K562 (cell line): ENCODE measurements around the gene AGPAT3. TPM values are rescaled to one million over a fixed set of nuclear protein-coding genes. Genes with fewer than 3 reads are reported as not detected.

Experiments
- ATAC-seq: fragments of 200-7000 bp; cut with Tn5 transposase; 3 replicates; pipeline ENCODE4 v1.9.1; 2020; ENCODE audit warnings: moderate library complexity
- BruUV-seq: library from RNA; stranded (reverse); fragments of 400-500 nt; replicated peaks from 2 replicates; lab custom pipeline; 2021; lab: Mats Ljungman, UMichigan
- CTCF ChIA-PET: fragments of 300-600 bp; formaldehyde crosslinking; extraction: SDS; loops from one replicate; lab custom pipeline; 2021; ENCODE audit warnings: low intra/inter-chr PET ratio; lab: Yijun Ruan, JAX
- POLR2A ChIA-PET: fragments of 300-600, 350-650 bp; sonication (Branson Sonifier 250); formaldehyde crosslinking; extraction: SDS; loops from one replicate; lab custom pipeline; 2021; ENCODE audit warnings: antibody characterized with exemption, inconsistent platforms; lab: Yijun Ruan, JAX
- DNase-seq, 4 experiments: peaks; one replicate each; pipeline versions ENCODE4 v3.0.0 to v3.0.0-alpha.2; 2011 to 2018; ENCODE audit warnings: low spot score in 3 of 4, mixed read lengths in 3 of 4; ENCODE audit errors: extremely low read depth in 1 of 4
- FAIRE-seq: peaks from 2 replicates; lab custom pipeline; 2011; peaks lifted over from hg19 to GRCh38; lab: Jason Lieb, UNC
- H2AFZ ChIP-seq: 2 replicates; pipeline ENCODE4 v1.6.0; 2011; ENCODE audit warnings: low read depth, low read length, control low read depth, inconsistent platforms
- H3K27ac ChIP-seq: fragments of 200-600 bp; 3 replicates; pipeline ENCODE4 v1.8.0; 2011; ENCODE audit warnings: low read depth, mild to moderate bottlenecking, control low read depth, inconsistent platforms, low read length, moderate library complexity, mixed read lengths; ENCODE audit errors: extremely low read depth
- H3K27me3 ChIP-seq, 2 experiments: fragments of 300-600 bp in 1 of 2; 2 replicates in 1 of 2; 3 replicates in 1 of 2; pipeline versions ENCODE4 v1.6.0 to v1.8.0; 2011; ENCODE audit warnings: inconsistent platforms in 2 of 2, low read length in 2 of 2, mild to moderate bottlenecking in 1 of 2, mixed read lengths in 1 of 2, moderate library complexity in 1 of 2; ENCODE audit not compliant: control insufficient read depth in 2 of 2, insufficient read depth in 2 of 2
- H3K36me3 ChIP-seq: fragments of 300-600 bp; 3 replicates; pipeline ENCODE4 v1.8.0; 2011; ENCODE audit warnings: mild to moderate bottlenecking, low read length, inconsistent platforms; ENCODE audit not compliant: control insufficient read depth, insufficient read depth
- H3K4me1 ChIP-seq, 2 experiments: fragments of 200-600 bp in 1 of 2; replicated peaks in 1 of 2; 2 replicates in 1 of 2; 3 replicates in 1 of 2; pipeline versions ENCODE4 v1.5.1 to v1.8.0; 2011; ENCODE audit warnings: inconsistent platforms in 2 of 2, low read length in 2 of 2, mild to moderate bottlenecking in 1 of 2, mixed read lengths in 1 of 2, moderate library complexity in 1 of 2; ENCODE audit not compliant: control insufficient read depth in 2 of 2, insufficient read depth in 2 of 2
- H3K4me2 ChIP-seq: 2 replicates; pipeline ENCODE4 v1.6.1; 2011; ENCODE audit warnings: low read length, control low read depth, inconsistent platforms, mixed read lengths; ENCODE audit not compliant: insufficient read depth
- H3K4me3 ChIP-seq: fragments of 200-600 bp; sonication (generic), shearing (Covaris generic); 2 replicates; pipeline ENCODE4 v1.5.1; 2016; ENCODE audit warnings: control low read depth, inconsistent platforms
- H3K79me2 ChIP-seq: fragments of 200-600 bp; 3 replicates; pipeline ENCODE4 v1.8.0; 2011; ENCODE audit warnings: low read length, inconsistent platforms; ENCODE audit not compliant: control insufficient read depth, insufficient read depth
- H3K9ac ChIP-seq, 2 experiments: 2 replicates each; pipeline versions ENCODE4 v1.6.0 to v1.6.1; 2011; ENCODE audit warnings: low read depth in 2 of 2, low read length in 2 of 2, control low read depth in 1 of 2, inconsistent platforms in 1 of 2, mild to moderate bottlenecking in 1 of 2, mixed read lengths in 1 of 2; ENCODE audit not compliant: insufficient read depth in 1 of 2
- H3K9me1 ChIP-seq: one replicate; pipeline ENCODE4 v1.6.0; 2011; ENCODE audit warnings: inconsistent platforms, mild to moderate bottlenecking, low read length, moderate library complexity; ENCODE audit not compliant: control insufficient read depth, insufficient read depth
- H3K9me3 ChIP-seq: replicated peaks from 2 replicates; pipeline ENCODE4 v1.5.1; 2011; ENCODE audit warnings: low read depth, low read length, inconsistent platforms; ENCODE audit not compliant: control insufficient read depth, insufficient read depth
- H4K20me1 ChIP-seq: replicated peaks from 2 replicates; pipeline ENCODE4 v1.6.1; 2011; ENCODE audit warnings: low read length, inconsistent platforms, mixed read lengths; ENCODE audit not compliant: control insufficient read depth, insufficient read depth
- MCM2 ChIP-seq: fragments of 450-650 bp; IDR thresholded peaks from 2 replicates; pipeline ENCODE4 v1.6.1; 2017; ENCODE audit warnings: low read depth, mild to moderate bottlenecking
- POLR2G ChIP-seq: fragments of 200-400 bp; formaldehyde crosslinking; IDR thresholded peaks from 2 replicates; pipeline ENCODE4 v1.6.1; 2017; ENCODE audit warnings: low read depth, mild to moderate bottlenecking, antibody characterized with exemption, low read length, moderate library complexity
- RAD51 ChIP-seq: fragments of 450-650 bp; IDR thresholded peaks from 2 replicates; pipeline ENCODE4 v1.7.1; 2016; ENCODE audit warnings: low read depth, mild to moderate bottlenecking, borderline replicate concordance
- ZBTB33 ChIP-seq: sonication (generic); formaldehyde crosslinking; IDR thresholded peaks from 2 replicates; pipeline ENCODE4 v1.8.1; 2023; ENCODE audit warnings: mild to moderate bottlenecking, missing genetic modification reagents
- ZNF41 ChIP-seq: fragments of 250-450 bp; sonication (Bioruptor Pico); conservative IDR thresholded peaks from 2 replicates; pipeline ENCODE4 v1.4.0; 2020; ENCODE audit warnings: mild to moderate bottlenecking
- whole genome bisulfite sequencing: fragments of 100-300 bp; shearing (Covaris generic); methylation state at CpG from one replicate; pipeline ENCODE4 v1.1.6; 2016; ENCODE audit warnings: low coverage, mixed read lengths; ENCODE audit not compliant: insufficient coverage; ENCODE audit errors: missing lambda C conversion rate; 5-methylcytosine and 5-hydroxymethylcytosine counted together
- in situ Hi-C: fragments of 300-500 bp; cut with MboI; formaldehyde crosslinking; loops from 4 replicates; pipeline ENCODE4 v1.15.0; 2018; ENCODE audit warnings: inconsistent platforms, mixed read lengths
- intact Hi-C: fragments of 100-400 bp; cut with micrococcal nuclease; formaldehyde crosslinking; loops from 2 replicates; pipeline ENCODE4 v1.14.2; 2022
- polyA plus RNA-seq, 8 experiments: library from polyadenylated mRNA; depleted of rRNA in 4 of 8; stranded (reverse) in 5 of 8; unstranded in 3 of 8; fragments of >200 nt; fragmentation: Nextera tagmentation in 2 of 8; fragmentation: Illumina TruSeq in 1 of 8; extraction: Ambion mirVana in 2 of 8; extraction: Trizol in 1 of 8; gene quantifications; 2 replicates each; pipeline versions ENCODE4 v1.2.1 to v1.2.3, GENCODE V29; 2011 to 2014; ENCODE audit warnings: inconsistent platforms in 1 of 8, missing spikeins in 1 of 8
- total RNA-seq, 7 experiments: library from RNA; depleted of rRNA in 6 of 7; stranded (reverse); fragments of >200 nt in 6 of 7; fragmentation: Illumina TruSeq in 2 of 7; extraction: Trizol in 2 of 7; gene quantifications; 2 replicates each; pipeline versions ENCODE4 v1.2.1 to v1.2.3, GENCODE V29; 2011 to 2021; ENCODE audit warnings: low replicate concordance in 1 of 7

AGPAT3 gene
- total and polyA plus RNA-seq, 9 of the 15 experiments (the other 6 are each of a cell fraction or from before 2014, with no cell fraction given), result 1.5 to 88.4 (median 35.7) TPM

GRCh38 chr21:43909741-43910400, 44.8 kb downstream of the AGPAT3 start:
- no peak overlapping the region for H3K4me3 ChIP-seq
- ATAC-seq, result peak; percentile 17
- H4K20me1 ChIP-seq, result peaks cover 4% of the 10 kb centered on the region; the same call in 1 of the 2 replicates
- FAIRE-seq, result no peak
- peak in 1 of 4 experiments; percentile 31 for DNase-seq
- no peak overlapping the region for H2AFZ ChIP-seq
- peaks cover 8% of the 10 kb centered on the region for H3K9me3 ChIP-seq
- ChIA-PET CTCF (no interaction called here), POLR2A (interaction anchor here (0.7 kb wide), 1 partner anchor 26 kb away, joined by 3 read pairs; no protein-coding TSS in a partner anchor)
- 82% methylated on average over 19 of the region's 19 CpGs for WGBS
- no peaks in the 10 kb centered on the region for H3K9me1 ChIP-seq
- H3K4me1 ChIP-seq, result peaks cover 12 to 43% of the 10 kb centered on the region in 2 experiments
- intact Hi-C loops (no loop called here), in situ Hi-C loops (no loop called here)
- no peak overlapping the region for H3K4me2 ChIP-seq
- H3K27ac ChIP-seq, result no peak overlapping the region
- BruUV-seq, result no TSS peak
- H3K79me2 ChIP-seq, result peaks cover 53% of the 10 kb centered on the region
- H3K27me3 ChIP-seq, result no peaks in the 10 kb centered on the region
- peak overlapping the region in 1 of 2 experiments; percentile 69; a peak in 2 of 4 replicates for H3K9ac ChIP-seq
- TF ChIP-seq RAD51 (no peak), ZNF41 (CRISPR knock-in tag) (no peak), POLR2G (peak; percentile 15; the same call in 1 of the 2 replicates), ZBTB33 (CRISPR knock-in tag) (peak; percentile 80), MCM2 (no peak)
- peaks cover 34% of the 10 kb centered on the region; the same call in 2 of the 3 replicates for H3K36me3 ChIP-seq
